Measurements from ENCODE around the gene RAB35.

RAB35 gene

DNA sequence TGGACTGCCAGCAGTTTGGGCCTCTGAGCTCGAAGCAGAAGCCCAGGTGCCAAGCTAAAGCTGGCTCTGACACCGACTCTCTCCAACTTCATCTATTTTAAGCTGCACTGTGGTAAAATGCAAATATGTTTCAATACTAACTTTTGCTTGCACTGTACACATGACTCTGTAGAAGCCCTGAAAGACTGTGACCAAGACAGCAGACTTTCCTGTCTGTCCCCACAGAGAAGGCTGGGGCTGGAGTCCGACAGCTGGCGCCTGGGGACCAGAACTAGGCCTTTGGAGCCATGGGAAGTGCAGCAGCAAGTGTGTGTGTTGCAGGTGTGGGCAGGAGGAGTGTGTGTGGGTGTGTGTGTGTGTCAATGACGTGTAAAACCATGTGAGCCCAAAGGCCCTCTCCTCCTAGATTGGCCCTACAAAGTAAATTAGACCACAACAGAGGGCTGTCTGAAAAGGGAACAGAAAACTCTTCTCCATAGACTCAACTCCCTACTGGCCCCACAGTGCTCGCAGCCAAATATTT, 16.4 kb upstream of the RAB35 start:
- no peak for DNase-seq (ENCODE audit: low spot score)

DNA sequence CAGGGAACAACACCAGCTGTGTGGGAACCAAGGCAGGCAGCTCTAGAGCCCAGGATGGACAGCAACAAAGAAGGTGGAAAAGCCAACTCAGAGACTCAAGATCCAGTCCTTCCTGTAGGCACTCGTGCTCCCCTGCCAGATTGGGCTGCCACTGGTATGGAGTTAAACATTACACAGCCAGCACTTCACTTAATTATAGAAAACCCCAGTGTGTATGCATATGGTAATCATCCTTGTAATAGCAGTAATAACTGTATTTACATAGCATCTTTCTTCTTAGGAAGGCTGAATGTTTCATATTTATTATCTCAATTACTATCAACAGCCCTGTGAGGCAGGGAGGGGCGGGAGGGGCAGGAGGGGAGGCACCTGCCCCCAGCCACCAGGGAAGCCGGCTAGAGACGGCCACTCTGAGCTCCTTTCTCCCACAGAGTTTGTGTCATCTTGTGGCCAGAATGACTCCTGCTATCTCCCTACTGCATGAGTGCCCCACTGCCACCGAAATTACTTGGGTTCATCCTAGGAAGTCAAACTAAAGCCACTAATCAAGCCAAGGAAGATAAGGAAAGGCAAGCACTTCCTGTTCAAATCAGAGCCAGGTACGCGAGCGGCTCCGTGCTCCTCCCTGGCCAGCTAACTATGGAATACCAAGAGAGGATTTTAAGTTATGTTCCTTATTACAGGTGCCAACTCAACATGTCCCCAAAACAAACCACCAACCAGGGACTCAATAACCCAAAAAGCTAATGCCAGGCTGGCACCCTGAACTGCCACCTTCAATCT, 15.7 kb upstream of the RAB35 start:
- DNase-seq (ENCODE audit: low spot score), result no peak

DNA sequence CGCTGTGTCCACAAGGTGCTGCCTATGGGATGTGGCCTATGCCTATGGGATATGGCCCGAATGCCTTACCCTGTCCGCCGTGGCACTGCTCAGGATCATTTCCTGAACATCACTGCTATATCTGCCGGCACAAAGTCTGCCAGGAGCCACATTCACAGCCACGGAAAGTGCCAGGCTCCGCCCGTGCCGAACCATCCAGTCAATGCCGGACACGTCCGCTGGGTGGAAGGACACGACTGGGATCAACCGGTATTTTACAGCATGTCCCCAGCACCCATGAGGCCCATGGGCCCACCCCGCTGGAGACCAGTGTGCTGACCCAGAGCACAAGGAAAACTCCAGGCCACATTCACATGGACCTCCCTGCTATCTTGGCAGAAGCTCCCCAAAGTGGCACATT, 14.6 kb upstream of the RAB35 start:
- DNase-seq (ENCODE audit: low spot score), result no peak

DNA sequence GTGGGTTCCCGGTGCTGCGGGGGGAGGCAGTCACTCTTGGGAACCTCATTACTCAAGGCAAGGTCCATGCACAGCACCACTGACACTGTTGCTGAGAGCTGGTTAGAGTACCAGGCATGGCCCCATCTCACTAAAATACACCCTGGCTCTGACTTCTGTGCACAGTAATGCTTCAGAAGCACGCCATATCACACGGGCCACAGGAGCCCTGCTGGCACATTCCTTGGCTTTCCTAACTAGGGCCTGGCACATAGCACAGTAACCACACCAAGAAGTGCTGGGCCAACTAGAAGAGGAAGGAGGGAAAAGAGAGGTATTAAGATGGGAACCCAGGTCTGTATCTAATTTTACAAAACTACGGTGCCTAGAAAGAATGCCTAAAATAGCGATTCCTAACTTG, 13.5 kb upstream of the RAB35 start:
- DNase-seq (ENCODE audit: low spot score), result no peak

DNA sequence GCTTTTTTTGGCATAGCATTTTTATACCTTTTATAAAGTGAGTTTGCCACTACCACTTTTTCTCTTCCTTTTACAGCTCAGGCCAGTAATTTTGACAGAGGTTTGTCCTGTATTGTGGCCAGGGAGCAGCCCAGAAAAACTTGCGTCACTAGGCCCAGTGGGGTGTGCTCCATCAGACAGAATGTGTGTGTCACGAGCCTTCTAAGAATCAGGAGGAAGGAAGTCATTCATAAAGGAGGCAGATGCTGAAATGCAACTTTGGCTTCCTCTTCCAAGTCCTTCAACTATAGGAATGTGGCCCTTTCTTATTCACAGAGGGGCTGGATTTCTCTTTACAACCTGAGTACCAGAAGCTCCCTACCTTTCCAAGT, 10.1 kb upstream of the RAB35 start:
- no peak for DNase-seq (ENCODE audit: low spot score)

DNA sequence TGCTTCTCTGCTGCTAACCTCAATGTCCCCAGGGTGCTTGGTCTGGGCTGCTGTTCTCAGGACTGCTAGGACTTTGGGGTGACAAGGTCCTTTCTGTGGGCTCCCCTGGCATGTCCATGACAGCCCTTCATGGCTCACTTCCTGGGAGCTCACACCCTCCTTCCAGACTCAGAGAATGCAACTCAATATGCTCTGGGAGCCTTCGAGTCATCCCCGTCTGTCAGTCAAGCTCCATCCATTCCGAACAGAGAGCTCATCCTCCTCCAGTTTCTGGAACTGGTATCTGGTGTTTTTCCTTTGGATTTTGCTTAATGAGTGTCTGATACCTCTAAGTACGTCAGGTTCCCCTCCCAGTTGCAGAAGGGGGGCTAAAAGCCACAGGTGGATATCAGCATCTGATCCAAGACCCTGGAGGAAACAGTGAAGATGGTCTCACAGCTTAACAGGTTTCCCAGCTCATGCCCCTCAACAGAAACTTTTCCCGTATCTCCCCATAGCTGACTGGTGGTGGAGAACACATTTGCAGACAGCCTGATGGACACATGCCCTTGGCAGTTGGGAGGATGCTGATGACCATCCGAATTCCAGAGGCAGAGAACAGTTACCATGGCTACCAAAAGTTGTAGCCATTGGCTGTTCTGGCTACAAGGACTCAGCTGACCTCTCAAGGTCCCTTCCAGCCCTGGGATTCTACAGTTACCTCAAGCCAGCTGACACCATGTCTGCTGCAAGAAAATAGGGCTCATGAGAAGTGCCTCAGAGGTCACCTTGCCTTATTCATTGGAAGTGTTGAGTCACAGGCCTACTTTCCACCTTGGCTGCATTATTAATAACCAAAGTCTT, 9.5 kb upstream of the RAB35 start:
- DNase-seq (ENCODE audit: low spot score), result no peak

DNA sequence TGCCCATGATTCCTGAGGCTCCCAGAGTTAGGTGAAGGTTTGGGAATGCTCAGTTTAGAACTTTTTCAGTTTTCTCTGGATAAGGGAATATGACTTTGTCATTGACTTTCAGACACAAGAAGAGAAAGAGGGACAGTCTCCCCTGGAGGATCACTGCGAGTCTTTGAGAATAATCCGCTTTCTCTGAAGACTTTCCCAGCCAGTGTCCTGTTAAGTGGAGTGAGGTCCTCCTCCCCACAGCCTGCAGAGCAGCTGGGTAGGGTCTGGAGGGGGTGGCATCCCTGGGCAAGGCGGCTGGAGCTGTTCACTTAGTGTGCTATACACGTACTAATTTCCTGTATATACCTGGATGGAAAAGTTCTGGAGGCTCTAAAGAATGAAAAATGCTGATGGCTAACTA, 8.5 kb upstream of the RAB35 start:
- no peak for DNase-seq (ENCODE audit: low spot score)

DNA sequence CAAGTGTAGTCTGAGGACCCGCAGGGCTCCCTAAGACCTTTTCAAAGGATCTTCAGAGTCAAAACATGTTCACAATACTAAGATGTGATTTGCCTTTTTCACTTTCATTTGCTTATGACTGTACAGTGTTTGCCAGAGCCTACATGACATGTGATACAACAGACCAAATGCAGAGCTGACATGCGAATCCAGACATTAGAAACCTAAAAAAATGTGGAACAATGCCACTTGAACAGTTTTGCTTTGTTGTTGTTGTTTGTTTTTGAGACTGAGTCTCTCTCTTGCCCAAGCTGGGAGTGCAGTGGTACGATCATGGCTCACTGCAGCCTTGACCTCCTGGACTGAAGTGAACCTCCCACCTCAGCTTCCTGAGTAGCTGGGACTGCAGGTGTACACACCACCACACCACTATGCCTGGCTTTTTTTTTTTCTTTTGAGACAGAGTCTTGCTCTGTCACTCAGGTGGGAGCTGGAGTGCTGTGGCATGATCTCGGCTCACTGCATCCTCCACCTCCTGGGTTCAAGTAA, 5.3 kb upstream of the RAB35 start:
- no peak for DNase-seq (ENCODE audit: low spot score)

DNA sequence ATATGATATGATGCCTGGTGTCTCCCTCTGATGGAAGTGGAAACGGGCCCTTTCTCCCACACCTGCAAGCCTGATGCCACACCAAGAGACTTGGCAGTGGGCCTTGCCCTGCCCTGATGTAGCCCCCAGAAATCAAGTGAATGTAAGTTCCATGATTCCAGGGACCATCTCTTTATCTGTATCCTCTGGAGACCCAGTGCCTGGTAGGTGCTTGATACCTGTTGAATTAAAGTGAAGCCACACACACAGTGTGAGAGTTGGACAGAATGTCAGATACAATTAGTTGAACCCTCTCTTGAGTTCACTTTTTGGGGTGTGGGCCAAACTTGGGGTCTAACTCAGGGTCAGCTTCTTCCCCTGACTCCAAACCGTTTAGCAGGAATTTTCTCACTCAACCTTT, 4.8 kb upstream of the RAB35 start:
- no peak for DNase-seq (ENCODE audit: low spot score)

DNA sequence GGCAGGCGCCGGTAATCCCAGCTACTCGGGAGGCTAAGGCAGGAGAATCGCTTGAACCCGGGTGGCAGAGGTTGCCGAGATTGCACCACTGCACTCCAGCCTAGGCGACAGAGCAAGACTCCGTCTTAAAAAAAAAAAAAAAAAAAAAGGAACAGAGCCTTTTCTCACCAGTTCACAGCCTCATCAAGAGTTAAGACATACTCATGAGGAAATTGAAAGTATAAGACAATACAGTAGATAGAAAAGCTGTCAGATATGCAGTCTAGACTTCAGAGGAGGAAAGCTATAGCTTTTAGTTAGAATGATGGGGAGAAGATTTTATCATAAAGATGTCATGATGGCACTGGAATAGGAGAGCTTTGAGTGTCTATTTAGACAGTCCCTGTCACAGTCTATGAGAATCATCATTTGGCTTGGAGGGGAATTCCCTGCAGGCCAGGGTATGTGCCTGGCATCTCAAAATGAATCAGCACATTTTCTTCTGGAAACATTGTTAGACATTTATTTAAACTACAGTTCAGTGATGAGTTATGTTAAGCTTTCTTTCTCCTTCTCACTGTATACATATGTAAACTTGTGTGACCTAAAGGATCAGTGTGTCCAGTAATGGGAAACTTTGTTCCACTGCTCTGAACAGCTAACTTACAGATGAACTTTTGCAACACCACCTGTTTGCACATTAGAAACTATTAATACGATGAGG, 2.9 kb upstream of the RAB35 start:
- DNase-seq (ENCODE audit: low spot score), result no peak

DNA sequence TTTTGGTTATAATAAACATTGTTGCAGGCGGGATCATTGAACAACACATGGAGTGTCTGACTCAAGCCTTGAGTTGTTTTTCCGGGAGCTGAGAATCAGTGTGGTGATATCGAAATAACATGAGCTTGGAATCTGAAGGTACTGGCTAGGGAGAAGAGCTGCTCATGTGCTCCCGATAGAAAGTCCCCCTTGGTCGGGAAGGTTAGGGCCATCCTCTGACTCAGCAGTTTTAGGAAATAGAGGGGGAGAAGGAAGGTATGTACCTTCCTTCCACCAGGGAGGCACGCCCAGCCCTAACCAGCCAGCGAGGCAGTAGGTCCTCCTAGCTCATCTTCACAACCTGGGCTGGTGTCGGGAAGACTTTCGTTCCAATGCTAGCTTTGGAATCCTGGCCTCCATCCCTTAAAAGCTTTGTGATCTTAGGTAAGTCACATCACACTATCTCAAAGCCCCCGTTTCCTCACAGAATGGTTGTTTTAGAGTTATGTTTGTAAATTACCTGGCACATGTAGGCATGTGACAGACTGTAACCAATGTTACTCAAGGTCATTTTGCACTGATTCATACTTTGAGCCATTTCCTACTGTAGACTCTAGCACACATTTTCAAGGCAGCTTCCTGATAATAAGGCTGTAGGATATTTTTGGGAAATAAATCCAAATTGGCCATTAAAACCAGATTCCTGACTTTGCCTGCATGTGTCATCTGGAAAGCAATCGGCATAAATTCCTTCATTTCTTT, 1.9 kb upstream of the RAB35 start:
- no peak for DNase-seq (ENCODE audit: low spot score)

DNA sequence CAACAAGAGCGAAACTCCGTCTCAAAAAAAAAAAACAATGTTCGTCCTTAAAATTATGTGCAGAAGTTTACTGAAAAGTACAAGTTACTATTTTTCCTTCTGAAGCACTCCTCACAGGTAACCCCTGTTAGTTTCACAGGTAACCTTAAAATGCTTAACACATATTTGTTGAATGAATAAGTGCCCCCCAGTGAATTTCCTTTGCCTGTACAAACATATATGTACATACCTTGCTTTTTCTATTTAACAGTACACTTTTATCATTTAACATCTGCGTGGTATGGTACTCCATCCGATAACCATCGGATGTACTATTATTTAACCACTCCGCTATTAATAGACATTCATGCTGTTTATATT, 1.4 kb upstream of the RAB35 start:
- DNase-seq (ENCODE audit: low spot score), result no peak

DNA sequence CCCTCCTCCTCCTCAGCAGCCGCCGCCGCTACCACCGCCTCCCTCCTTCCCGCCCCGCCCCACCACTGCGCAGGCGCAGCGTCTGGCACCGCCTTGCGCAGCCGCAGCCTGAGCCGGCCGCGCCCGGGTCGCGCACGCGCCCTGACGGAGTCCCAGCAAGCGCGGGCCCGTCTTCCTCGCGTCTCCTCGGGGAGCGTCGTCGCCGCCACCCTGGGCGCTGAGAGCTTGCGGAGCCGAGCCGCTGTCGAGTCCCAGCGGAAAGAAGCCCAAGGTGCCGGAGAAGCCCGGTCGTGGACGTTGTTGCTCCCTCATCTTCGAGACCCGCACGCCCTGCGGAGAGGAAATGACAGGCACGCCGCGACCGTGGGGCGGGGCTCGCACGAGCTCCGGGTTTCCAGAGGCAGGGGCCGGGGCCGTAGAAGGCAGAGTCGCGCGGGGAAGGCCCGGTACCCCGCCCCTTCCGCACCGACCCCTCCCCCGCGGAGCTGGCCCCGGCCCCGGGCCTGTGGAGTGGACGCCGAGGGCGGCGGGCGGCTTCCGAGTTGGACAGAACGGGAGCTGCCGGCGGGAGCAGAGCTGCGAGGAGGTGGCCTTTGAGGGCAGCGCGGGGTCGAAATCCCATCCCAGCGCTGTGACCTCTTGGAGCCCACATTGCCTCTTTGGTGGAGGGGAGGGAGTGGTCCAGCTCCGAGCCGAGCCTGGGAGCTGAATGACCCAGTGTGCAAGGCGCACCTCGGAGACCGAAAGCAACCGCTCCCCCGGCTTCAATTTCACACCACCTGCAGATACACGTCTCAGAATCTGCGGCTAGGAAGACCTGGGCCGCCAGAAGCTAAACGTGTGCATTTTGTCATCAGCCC, 469 bp upstream of the RAB35 start:
- peak; percentile 89 for DNase-seq (ENCODE audit: low spot score)

DNA sequence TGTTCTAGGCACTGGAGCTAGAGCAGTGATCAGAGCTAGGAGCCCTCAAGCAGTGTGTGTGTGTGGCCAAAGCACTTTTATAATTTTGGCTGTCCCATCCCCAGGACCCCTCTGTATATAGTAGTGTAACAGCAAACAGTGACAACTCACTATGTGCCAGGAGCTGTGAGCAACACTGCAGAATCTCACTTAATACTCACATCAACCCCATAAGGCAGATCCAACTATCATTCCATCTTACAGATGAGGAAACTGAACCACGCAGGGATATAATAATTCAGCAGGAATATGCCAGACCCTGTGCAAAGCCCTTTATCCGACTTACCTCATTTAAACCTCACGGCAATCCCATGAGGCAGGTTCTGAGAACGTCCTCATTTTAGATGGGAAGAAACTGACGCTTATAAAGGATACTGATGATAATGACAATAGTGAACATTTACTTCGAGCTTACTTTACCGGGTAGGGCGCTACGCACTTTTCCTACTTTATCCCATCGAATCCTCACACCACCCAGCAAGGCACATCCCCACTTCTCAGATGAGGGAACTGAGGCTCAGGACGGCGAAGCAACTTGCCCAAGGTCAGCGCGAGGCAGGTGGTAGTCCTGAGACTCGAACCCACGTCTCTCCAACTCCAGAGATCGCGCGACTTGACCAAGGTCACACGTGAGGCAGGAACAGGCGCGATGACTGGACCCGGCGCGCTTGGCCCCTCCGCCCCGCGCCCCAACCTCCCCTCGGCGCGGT, 687 bp downstream of the RAB35 start:
- no peak for DNase-seq (ENCODE audit: low spot score)

DNA sequence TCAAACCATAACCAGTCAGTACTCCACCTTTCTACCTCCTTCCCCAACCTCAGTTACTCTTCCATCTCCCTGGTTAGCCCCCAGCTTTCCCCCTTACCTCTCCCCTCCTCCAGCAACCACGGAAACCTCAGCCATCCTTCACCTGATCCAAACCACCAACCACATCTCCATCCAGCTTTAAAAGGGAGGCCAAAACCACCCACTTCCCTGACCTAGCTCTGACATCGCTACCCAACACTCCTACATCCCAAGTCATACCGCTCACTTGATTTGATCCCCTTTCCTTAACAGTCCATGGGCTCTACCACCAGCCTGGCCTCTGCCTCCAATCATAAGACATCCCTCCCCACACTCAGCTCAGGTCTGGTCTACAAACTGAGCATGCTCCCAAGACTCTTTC, 1.5 kb downstream of the RAB35 start:
- no peak for DNase-seq (ENCODE audit: low spot score)

DNA sequence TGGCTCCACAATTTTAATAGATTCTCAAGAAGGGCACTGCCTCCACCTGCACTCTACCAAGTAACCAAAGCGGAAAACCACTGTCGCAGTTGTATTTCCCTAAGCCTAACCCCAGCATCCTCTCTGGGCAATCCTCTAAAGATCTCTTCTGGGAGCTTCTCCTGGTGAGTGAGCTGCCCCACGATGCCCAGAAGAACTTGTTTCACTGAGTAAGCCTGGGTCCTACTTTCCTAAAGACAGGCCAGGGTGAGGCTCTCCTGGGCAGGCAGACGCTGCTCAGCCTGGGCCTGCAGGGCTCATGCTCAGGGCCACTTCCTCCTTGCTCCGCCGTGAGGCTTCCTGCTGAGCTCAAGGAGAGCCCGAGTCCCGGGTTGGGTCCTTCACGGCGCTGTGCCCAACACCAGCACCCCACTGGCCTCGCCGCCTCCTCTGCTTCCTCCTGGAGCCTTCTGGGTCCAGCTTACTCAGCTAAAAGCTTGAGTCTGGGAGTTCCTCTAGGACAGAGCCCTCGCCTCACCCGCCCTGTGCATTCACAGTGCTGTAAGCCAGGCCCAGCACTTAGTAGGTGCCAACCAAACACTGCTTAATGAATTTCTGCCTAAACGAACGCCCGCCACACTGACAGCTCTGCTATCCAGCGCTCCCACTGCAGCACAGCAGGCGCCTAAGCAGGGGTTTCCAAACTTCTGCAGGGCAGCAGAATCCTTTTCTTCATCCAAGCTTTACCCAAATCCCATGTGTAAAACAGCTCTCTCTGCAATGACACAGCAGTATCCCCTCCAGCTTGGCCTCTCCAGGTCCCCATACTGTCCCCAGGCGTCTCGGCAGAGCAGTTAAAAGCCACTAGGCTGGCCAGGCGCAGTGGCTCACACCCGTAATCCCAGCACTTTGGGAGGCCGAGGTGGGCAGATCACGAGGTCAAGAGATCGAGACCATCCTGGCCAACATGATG, 5.7 kb downstream of the RAB35 start:
- no peak for DNase-seq (ENCODE audit: low spot score)

DNA sequence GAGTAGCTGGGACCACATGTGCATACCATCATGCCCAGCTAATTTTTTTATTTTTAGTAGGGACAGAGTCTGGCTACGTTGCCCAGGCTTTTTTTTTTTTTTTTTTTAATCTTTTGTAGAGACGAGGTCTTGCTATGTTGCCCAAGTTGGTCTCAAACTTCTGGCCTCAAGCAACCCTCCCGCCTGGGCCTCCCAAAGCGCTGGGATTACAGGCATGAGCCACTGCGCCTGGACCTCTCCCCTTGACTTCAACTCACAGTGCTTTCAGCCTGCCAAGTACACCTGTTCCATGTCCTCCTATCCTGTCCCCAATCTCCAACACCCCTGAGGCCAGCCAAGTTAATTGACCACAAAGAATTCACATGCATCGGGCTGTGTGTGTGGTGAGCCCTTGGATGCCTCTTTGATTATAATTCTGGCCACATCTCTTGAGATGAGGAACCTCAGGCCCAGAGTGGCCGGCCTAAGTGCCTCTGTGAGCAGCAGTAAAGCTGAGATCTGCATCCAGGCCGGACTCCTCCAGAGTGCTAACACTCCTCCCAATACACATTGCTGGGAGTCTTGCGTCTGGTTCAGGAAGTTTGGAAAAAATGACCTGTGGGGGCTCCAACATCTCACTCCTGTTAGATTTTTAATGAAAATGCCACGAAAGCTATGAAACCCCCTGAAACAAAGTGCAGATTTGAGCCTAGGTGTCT, 6.8 kb downstream of the RAB35 start:
- DNase-seq (ENCODE audit: low spot score), result no peak

DNA sequence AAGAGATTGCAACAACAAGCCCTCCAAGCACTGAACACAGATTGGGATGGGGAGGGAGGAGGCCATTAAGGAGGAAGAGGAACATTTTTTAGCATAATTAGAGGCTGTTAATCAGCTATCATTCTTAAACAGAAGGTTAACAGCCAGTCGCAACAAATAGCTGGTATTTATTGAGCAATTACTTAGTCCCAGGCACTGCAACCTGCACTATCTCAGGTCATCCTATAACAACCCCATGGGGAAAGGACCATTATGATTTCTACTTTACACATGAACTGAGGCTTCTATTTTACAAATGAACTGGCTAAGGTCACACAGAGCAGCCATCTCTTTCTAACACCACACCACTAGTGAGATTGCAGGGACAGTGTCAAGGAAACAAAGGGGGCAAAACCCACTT, 10.4 kb downstream of the RAB35 start:
- no peak for DNase-seq (ENCODE audit: low spot score)

All from cerebellar cortex (tissue), 1 donor.